K562 (cell line): Measurements from ENCODE around the gene DNAJC2.

Experiments used
- KAT2B ChIP-seq: IDR thresholded peaks from one replicate; pipeline ENCODE4 v1.6.1; 2012; ENCODE audit warnings: low read depth, mild to moderate bottlenecking, control low read depth, inconsistent platforms, low read length, moderate library complexity
- MAZ ChIP-seq, 2 experiments: fragments of 450-650 bp in 1 of 2; sonication (generic) in 1 of 2; formaldehyde crosslinking; IDR thresholded peaks in 1 of 2; conservative IDR thresholded peaks in 1 of 2; 2 replicates each; pipeline versions ENCODE4 v1.4.0 to v1.5.0; 2020; ENCODE audit warnings: mild to moderate bottlenecking in 1 of 2, missing genetic modification reagents in 1 of 2
- MCM2 ChIP-seq: fragments of 450-650 bp; IDR thresholded peaks from 2 replicates; pipeline ENCODE4 v1.6.1; 2017; ENCODE audit warnings: low read depth, mild to moderate bottlenecking
- MYNN ChIP-seq, 2 experiments: sonication (generic); formaldehyde crosslinking in 1 of 2; IDR thresholded peaks; 2 replicates each; pipeline versions ENCODE4 v1.5.0 to v1.6.1; 2016 to 2020; ENCODE audit warnings: antibody characterized with exemption in 1 of 2, missing genetic modification reagents in 1 of 2
- ZNF436 ChIP-seq: fragments of 250-450, 450-650 bp; sonication (Bioruptor Pico); formaldehyde crosslinking; IDR thresholded peaks from 2 replicates; pipeline ENCODE4 v1.7.0; 2020; ENCODE audit warnings: mild to moderate bottlenecking
- TF ChIP-seq, protein P1 (sequence below), 3 experiments: IDR thresholded peaks in 2 of 3; conservative IDR thresholded peaks in 1 of 3; 2 replicates each; pipeline ENCODE4 v1.5.1; 2011 to 2012; ENCODE audit warnings: low read length in 3 of 3, mild to moderate bottlenecking in 3 of 3, control low read depth in 2 of 3, improper control_type of control experiment in 1 of 3, inconsistent platforms in 1 of 3, low read depth in 1 of 3, mixed read lengths in 1 of 3, moderate library complexity in 1 of 3; ENCODE audit not compliant: insufficient read depth in 2 of 3

DNA sequence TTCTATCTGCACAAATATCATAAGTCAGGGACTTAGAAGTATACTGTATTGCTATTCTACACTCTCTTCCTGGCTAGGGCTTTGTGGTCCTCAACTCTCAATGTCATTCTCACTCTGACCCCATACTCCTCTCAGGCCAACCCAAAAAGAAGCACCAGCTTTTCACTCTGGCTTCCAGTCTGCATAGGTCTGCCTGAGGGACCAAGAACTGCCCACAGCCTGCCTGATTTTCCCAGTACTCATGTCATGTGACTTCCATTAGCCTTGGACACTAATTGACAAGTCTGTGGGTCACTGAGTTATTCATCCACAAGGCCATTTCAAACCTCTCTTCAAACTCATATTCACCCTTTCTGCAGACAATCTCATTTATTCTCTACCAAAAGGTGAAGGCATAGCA, 27.6 kb downstream of the DNAJC2 start:
- TF ChIP-seq KAT2B, result no peak
- TF ChIP-seq MAZ (CRISPR knock-in tag; conservative IDR thresholded peaks at IDR 0.05 in 1 of 2, IDR thresholded peaks at IDR 0.05 in 1 of 2), result no peak
- no peak for TF ChIP-seq MYNN (IDR thresholded peaks at IDR 0.05)
- TF ChIP-seq MYNN (CRISPR knock-in tag; IDR thresholded peaks at IDR 0.05), result no peak
- no peak for TF ChIP-seq MCM2
- no peak for TF ChIP-seq ZNF436
- TF ChIP-seq, protein P1, sequence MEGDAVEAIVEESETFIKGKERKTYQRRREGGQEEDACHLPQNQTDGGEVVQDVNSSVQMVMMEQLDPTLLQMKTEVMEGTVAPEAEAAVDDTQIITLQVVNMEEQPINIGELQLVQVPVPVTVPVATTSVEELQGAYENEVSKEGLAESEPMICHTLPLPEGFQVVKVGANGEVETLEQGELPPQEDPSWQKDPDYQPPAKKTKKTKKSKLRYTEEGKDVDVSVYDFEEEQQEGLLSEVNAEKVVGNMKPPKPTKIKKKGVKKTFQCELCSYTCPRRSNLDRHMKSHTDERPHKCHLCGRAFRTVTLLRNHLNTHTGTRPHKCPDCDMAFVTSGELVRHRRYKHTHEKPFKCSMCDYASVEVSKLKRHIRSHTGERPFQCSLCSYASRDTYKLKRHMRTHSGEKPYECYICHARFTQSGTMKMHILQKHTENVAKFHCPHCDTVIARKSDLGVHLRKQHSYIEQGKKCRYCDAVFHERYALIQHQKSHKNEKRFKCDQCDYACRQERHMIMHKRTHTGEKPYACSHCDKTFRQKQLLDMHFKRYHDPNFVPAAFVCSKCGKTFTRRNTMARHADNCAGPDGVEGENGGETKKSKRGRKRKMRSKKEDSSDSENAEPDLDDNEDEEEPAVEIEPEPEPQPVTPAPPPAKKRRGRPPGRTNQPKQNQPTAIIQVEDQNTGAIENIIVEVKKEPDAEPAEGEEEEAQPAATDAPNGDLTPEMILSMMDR (IDR thresholded peaks at IDR 0.05 in 2 of 3, conservative IDR thresholded peaks at IDR 0.05 in 1 of 3; ENCODE audit: insufficient read depth in 2 of 3, low read depth in 1 of 3, low read length in 3 of 3), result no peak
